Measurements from ENCODE around the gene PARVB.
A peak's percentile ranks its signal among the peaks of the same experiment; 100 is the strongest.

The PARVB gene

GRCh38 chr22:44024288-44024921 lies at the start of gene PARVB:
Gene PARVB, plus strand, starts transcription at chr22:44024302. Its CDS starts 38 bp downstream, at chr22:44024340.
- Mint-ChIP-seq H3K4me1 (ENCODE audit: low read depth) (peaks cover 56% of the 10 kb centered on the region), H3K27me3 (peaks cover 5% of the 10 kb centered on the region), H3K27ac (peak within 1 kb of the TSS; percentile 97), H3K4me3 (peak within 1 kb of the TSS; percentile 88), H3K9me3 (no peaks in the 10 kb centered on the region), H3K36me3 (ENCODE audit: low read depth) (peaks cover 7% of the 10 kb centered on the region)

GRCh38 chr22:43975041-43975440 lies 49.1 kb upstream of the PARVB start:
- no peaks in the 10 kb centered on the region for H3K9me3 Mint-ChIP-seq
- no peak overlapping the region for H3K27ac Mint-ChIP-seq
- H3K4me1 Mint-ChIP-seq (ENCODE audit: low read depth), result no peaks in the 10 kb centered on the region
- H3K36me3 Mint-ChIP-seq (ENCODE audit: low read depth), result peaks cover 61% of the 10 kb centered on the region
- no peaks in the 10 kb centered on the region for H3K27me3 Mint-ChIP-seq
- H3K4me3 Mint-ChIP-seq, result no peak overlapping the region

GRCh38 chr22:43976861-43977795 lies 47.0 kb upstream of the PARVB start:
- Mint-ChIP-seq H3K9me3 (no peaks in the 10 kb centered on the region), H3K27me3 (no peaks in the 10 kb centered on the region), H3K27ac (no peak overlapping the region), H3K4me1 (ENCODE audit: low read depth) (no peaks in the 10 kb centered on the region), H3K36me3 (ENCODE audit: low read depth) (peaks cover 71% of the 10 kb centered on the region), H3K4me3 (no peak overlapping the region)

- Mint-ChIP-seq H3K4me1 (ENCODE audit: low read depth) (no peaks in the 10 kb centered on the region), H3K4me3 (no peak overlapping the region), H3K27ac (no peak overlapping the region), H3K27me3 (no peaks in the 10 kb centered on the region), H3K9me3 (no peaks in the 10 kb centered on the region), H3K36me3 (ENCODE audit: low read depth) (peaks cover 67% of the 10 kb centered on the region)
These were observed 45.5 kb upstream of the PARVB start for GRCh38 chr22:43978558-43978957.

- H3K27me3 Mint-ChIP-seq, result no peaks in the 10 kb centered on the region
- no peak overlapping the region for H3K27ac Mint-ChIP-seq
- no peaks in the 10 kb centered on the region for H3K9me3 Mint-ChIP-seq
- H3K4me1 Mint-ChIP-seq (ENCODE audit: low read depth), result no peaks in the 10 kb centered on the region
- H3K36me3 Mint-ChIP-seq (ENCODE audit: low read depth), result peaks cover 66% of the 10 kb centered on the region
- no peak overlapping the region for H3K4me3 Mint-ChIP-seq
These were observed 43.5 kb upstream of the PARVB start for GRCh38 chr22:43980579-43980978.

GRCh38 chr22:43980996-43981395 lies 43.1 kb upstream of the PARVB start:
- H3K4me3 Mint-ChIP-seq, result no peak overlapping the region
- peaks cover 64% of the 10 kb centered on the region for H3K36me3 Mint-ChIP-seq (ENCODE audit: low read depth)
- no peaks in the 10 kb centered on the region for H3K4me1 Mint-ChIP-seq (ENCODE audit: low read depth)

GRCh38 chr22:43983808-43984207 lies 40.3 kb upstream of the PARVB start:
- H3K36me3 Mint-ChIP-seq (ENCODE audit: low read depth), result peaks cover 52% of the 10 kb centered on the region
- H3K4me1 Mint-ChIP-seq (ENCODE audit: low read depth), result no peaks in the 10 kb centered on the region
- no peaks in the 10 kb centered on the region for H3K27me3 Mint-ChIP-seq
- no peaks in the 10 kb centered on the region for H3K9me3 Mint-ChIP-seq
- no peak overlapping the region for H3K4me3 Mint-ChIP-seq
- no peak overlapping the region for H3K27ac Mint-ChIP-seq

More at GRCh38 chr22:43980996-43981395, 43.1 kb upstream of the PARVB start:
- H3K27ac Mint-ChIP-seq, result no peak overlapping the region
- no peaks in the 10 kb centered on the region for H3K9me3 Mint-ChIP-seq
- no peaks in the 10 kb centered on the region for H3K27me3 Mint-ChIP-seq

- H3K9me3 Mint-ChIP-seq, result no peaks in the 10 kb centered on the region
- peaks cover 50% of the 10 kb centered on the region for H3K36me3 Mint-ChIP-seq (ENCODE audit: low read depth)
- H3K27ac Mint-ChIP-seq, result no peak overlapping the region
- no peak overlapping the region for H3K4me3 Mint-ChIP-seq
- no peaks in the 10 kb centered on the region for H3K4me1 Mint-ChIP-seq (ENCODE audit: low read depth)
- no peaks in the 10 kb centered on the region for H3K27me3 Mint-ChIP-seq
These were observed 38.6 kb upstream of the PARVB start for GRCh38 chr22:43985532-43985931.

- H3K4me1 Mint-ChIP-seq (ENCODE audit: low read depth), result peaks cover 4% of the 10 kb centered on the region
- no peaks in the 10 kb centered on the region for H3K9me3 Mint-ChIP-seq
- H3K36me3 Mint-ChIP-seq (ENCODE audit: low read depth), result peaks cover 48% of the 10 kb centered on the region
- H3K27me3 Mint-ChIP-seq, result no peaks in the 10 kb centered on the region
- no peak overlapping the region for H3K27ac Mint-ChIP-seq
- H3K4me3 Mint-ChIP-seq, result no peak overlapping the region
These were observed 35.8 kb upstream of the PARVB start for GRCh38 chr22:43988116-43988820.

- Mint-ChIP-seq H3K27ac (no peak overlapping the region), H3K27me3 (no peaks in the 10 kb centered on the region), H3K9me3 (no peaks in the 10 kb centered on the region), H3K36me3 (ENCODE audit: low read depth) (peaks cover 49% of the 10 kb centered on the region), H3K4me3 (no peak overlapping the region), H3K4me1 (ENCODE audit: low read depth) (peaks cover 7% of the 10 kb centered on the region)
These were observed 35.1 kb upstream of the PARVB start for GRCh38 chr22:43988960-43989359.

- no peaks in the 10 kb centered on the region for H3K9me3 Mint-ChIP-seq
- H3K27ac Mint-ChIP-seq, result no peak overlapping the region
- H3K4me3 Mint-ChIP-seq, result no peak overlapping the region
- H3K27me3 Mint-ChIP-seq, result no peaks in the 10 kb centered on the region
- H3K36me3 Mint-ChIP-seq (ENCODE audit: low read depth), result peaks cover 52% of the 10 kb centered on the region
- H3K4me1 Mint-ChIP-seq (ENCODE audit: low read depth), result peaks cover 11% of the 10 kb centered on the region
These were observed 34.1 kb upstream of the PARVB start for GRCh38 chr22:43990044-43990443.

GRCh38 chr22:43991316-43992020 lies 32.6 kb upstream of the PARVB start:
- peaks cover 43% of the 10 kb centered on the region for H3K36me3 Mint-ChIP-seq (ENCODE audit: low read depth)
- H3K27me3 Mint-ChIP-seq, result no peaks in the 10 kb centered on the region
- no peak overlapping the region for H3K27ac Mint-ChIP-seq
- H3K4me3 Mint-ChIP-seq, result no peak overlapping the region
- peaks cover 24% of the 10 kb centered on the region for H3K4me1 Mint-ChIP-seq (ENCODE audit: low read depth)
- H3K9me3 Mint-ChIP-seq, result no peaks in the 10 kb centered on the region

- Mint-ChIP-seq H3K36me3 (ENCODE audit: low read depth) (peaks cover 46% of the 10 kb centered on the region), H3K4me3 (no peak overlapping the region), H3K4me1 (ENCODE audit: low read depth) (peaks cover 32% of the 10 kb centered on the region), H3K9me3 (no peaks in the 10 kb centered on the region), H3K27ac (no peak overlapping the region), H3K27me3 (no peaks in the 10 kb centered on the region)
These were observed 31.7 kb upstream of the PARVB start for GRCh38 chr22:43992331-43992821.

- peaks cover 34% of the 10 kb centered on the region for H3K4me1 Mint-ChIP-seq (ENCODE audit: low read depth)
- no peak overlapping the region for H3K4me3 Mint-ChIP-seq
- H3K36me3 Mint-ChIP-seq (ENCODE audit: low read depth), result peaks cover 54% of the 10 kb centered on the region
- no peaks in the 10 kb centered on the region for H3K9me3 Mint-ChIP-seq
- no peak overlapping the region for H3K27ac Mint-ChIP-seq
- no peaks in the 10 kb centered on the region for H3K27me3 Mint-ChIP-seq
These were observed 30.9 kb upstream of the PARVB start for GRCh38 chr22:43993072-43993760.

Measured in stimulated activated naive CD8-positive, alpha-beta T cell treated with anti-CD3 and anti-CD28 coated beads, Interleukin-15, Interleukin-2, amounts not matched to agents 100 ng/mL and 50 ng/mL, for 24 hours (primary cell).